Activated T-cell treated with anti-CD3 and anti-CD28 coated beads for 4 hours (primary cell): ENCODE data around the gene FAM53A.
A peak's percentile ranks its signal among the peaks of the same experiment; 100 is the strongest.

Experiments
- DNase-seq: peaks from one replicate; pipeline ENCODE4 v3.0.0-alpha.2; 2020

FAM53A gene, protein sequence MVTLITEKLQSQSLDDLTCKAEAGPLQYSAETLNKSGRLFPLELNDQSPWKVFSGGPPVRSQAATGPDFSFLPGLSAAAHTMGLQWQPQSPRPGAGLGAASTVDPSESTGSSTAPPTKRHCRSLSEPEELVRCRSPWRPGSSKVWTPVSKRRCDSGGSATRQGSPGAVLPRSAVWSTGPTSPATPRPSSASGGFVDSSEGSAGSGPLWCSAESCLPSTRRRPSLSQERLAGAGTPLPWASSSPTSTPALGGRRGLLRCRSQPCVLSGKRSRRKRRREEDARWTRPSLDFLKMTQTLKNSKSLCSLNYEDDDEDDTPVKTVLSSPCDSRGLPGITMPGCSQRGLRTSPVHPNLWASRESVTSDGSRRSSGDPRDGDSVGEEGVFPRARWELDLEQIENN

DNA sequence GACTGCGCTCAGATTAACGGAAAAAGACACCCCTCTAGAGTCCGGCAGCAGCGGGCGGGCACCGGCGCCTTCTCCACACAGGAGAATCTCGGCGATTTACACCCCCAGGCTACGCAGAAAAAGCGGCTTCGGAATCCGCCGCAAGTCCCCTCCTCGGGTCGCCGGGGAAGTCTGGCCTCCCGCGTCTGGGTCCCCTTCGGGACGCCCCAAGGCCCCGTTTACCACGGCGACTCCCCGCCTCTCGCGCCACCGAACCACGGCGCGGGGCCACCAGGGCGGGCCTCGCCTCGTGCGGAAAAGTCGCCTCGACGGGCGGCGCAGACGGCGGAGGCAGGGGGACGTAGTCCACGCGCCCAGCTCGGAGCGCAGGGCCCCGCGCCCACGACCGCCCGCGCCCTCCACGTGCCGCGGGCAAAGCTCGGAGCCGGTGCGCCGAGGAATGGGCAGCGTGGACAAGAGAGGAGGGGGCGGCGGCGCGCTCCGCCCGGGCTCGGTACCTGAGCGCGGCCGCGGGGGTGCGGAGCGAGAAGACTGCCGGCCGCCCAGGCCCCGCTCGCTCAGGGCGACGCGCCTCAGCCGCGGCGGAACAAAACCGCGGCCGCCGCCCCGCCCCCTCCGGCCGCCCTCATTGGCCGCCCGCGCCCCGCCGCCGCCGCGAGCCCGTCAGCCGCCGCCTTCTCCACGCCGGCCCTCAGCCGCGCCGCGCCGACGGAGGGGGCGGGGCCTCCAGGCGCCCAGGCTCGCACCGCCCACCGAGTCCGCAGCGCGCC, at the start of gene FAM53A:
Gene FAM53A, minus strand, starts transcription at position 578 of the 770 bp plus-strand sequence. CDS start 15,572 bp downstream, outside the sequence.
- peak; percentile 27 for DNase-seq

DNA sequence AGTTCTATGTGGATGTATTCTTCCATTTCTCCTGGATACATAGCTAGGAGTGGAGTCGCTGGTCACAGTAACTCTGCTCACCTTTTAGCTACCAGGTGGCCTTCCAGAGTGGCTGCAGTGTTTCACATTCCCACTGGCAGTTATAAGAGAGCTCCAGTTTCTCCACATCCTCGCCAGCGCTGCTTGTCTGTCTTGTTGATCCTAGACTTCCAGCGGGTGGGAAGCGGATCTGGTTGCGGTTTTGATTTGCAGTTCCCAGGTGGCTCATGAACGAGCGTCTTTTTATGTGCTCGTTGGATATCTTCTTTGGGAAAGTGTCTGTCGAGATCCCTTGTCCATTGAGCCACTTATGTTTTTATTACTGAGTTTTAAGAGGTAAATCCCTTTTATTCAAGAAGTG, 48.8 kb upstream of the FAM53A start:
- no peak for DNase-seq

DNA sequence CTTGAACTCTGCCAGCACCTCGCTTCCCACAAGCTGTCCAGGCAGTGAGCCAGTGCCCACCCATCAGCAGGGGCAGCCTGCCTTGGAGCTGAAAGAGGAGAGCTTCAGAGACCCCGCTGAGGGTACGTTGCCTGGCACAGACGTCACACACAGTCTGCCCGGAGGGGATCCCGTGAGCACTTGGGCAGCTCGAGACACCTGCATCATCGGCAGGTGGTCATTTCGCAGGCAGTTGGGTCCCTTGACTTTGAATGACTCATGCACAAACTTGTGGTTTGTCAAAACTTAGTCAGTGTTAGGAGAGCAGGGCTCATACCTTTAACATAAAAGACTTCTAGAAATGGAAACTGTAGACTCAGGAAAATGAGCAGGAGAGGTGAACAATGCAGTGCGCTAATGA, 47.1 kb upstream of the FAM53A start:
- no peak for DNase-seq

DNA sequence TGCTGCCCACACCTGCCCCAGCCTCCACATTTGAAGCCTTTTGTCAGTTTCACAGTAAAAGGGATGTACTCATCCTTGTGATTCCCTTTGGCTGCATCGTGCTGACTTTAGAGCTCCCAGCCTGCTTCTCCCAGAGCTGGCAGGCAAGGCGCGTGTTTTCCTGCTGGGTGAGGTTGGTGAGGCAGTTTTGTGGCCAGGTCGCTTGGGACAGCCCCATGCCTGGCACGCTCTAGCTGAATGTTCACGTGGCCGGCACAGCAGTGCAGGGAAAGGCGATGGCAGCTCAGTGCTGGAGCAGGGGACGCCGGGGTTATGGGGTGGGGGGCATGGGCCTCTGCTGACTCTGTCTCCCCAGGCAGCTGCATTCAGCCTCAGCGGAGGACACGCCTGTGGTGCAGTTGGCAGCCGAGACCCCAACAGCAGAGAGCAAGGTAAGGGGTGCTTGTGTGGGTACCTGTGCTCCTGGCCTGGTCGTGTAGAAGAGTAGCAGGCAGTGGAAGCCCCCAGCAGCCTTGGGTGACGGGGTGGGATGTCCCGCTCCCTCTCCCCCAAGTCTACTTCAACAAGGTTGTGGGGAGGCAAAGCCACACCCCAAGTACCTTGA, 46.5 kb upstream of the FAM53A start:
- no peak for DNase-seq

DNA sequence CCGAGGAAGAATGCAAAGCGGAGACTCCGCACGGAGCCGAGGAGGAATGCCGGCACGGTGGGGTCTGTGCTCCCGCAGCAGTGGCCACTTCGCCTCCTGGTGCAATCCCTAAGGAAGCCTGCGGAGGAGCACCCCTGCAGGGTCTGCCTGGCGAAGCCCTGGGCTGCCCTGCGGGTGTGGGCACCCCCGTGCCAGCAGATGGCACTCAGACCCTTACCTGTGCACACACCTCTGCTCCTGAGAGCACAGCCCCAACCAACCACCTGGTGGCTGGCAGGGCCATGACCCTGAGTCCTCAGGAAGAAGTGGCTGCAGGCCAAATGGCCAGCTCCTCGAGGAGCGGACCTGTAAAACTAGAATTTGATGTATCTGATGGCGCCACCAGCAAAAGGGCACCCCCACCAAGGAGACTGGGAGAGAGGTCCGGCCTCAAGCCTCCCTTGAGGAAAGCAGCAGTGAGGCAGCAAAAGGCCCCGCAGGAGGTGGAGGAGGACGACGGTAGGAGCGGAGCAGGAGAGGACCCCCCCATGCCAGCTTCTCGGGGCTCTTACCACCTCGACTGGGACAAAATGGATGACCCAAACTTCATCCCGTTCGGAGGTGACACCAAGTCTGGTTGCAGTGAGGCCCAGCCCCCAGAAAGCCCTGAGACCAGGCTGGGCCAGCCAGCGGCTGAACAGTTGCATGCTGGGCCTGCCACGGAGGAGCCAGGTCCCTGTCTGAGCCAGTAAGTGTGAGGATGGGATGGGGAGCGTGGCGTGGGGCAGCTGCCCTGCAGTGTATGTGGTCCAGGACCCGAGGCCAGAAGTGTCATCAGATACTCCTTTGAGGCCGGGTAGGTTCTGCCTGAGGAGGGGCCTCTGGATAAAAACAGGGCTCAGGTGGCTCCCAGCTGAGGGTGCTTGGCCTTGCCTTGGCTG, 44.2 kb upstream of the FAM53A start:
- no peak for DNase-seq

DNA sequence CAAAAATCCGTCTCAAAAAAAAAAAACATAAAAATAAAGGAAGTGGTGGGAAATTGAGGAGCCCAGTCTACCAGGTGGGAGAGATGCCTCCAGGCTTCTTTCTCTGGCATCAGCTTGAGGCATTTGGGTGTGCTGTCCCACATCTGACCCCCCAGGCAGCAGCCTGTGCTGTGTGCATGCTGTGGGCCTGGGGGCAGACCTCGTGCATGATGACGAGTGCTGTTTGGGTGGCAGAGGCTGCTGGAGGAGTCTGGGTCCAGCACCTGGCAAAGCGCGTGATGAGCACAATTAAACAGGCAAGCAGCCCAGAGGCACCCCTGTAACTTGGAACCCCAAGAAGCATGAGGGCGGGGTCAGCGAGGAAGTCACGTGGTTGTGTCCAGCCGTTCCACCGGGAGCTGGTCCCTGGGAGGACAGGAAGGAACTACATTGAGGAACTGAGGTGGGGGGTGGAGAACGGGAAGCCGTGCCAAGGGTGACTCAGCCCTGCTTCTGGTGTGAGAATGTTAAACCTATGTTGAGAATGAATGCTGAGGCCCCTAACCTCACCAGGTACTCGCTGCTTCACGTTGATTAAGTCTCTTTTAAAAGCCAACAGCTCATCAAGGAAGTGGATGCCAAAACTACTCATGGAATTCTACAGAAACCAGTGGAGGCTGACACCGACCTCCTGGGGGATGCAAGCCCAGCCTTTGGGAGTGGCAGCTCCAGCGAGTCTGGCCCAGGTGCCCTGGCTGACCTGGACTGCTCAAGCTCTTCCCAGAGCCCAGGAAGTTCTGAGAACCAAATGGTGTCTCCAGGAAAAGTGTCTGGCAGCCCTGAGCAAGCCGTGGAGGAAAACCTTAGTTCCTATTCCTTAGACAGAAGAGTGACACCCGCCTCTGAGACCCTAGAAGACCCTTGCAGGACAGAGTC, 43.3 kb upstream of the FAM53A start:
- no peak for DNase-seq

DNA sequence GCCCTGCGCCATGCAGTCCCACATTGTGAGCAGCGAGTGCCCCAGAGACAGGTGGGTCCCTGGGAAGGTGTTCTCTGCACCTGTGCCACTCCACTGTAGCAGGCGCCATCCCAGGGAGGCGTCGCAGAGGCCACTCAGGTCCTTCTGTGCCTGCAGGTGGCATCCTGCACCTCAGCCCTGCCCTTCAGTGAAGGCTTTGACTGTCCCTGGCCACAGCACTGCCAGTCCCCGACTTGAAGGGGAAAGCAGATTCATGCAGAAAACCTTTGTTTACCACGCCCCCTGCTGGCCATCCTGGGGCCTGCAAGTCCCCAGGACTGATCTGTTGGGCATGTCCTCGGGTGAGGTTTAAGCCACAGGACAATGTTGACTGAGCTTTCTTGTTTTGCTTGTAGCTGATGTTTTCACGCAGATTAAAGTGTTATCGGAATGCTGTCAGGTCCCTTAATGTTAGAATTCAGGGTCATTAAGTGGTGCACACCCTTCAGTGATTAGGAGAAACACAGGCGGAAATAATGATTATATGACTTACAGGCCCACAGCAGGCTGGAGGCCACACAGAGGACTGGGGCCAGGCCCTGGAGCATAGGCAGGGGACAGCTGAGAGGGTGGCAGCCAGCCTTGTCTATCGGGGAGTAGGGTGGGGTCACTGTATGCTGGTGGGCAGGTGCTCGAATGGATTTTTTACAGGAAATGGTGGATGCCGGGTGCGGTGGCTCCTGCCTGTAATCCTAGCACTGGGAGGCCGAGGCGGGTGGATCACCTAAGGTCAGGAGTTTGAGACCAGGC, 42.2 kb upstream of the FAM53A start:
- DNase-seq: peak; percentile 92

DNA sequence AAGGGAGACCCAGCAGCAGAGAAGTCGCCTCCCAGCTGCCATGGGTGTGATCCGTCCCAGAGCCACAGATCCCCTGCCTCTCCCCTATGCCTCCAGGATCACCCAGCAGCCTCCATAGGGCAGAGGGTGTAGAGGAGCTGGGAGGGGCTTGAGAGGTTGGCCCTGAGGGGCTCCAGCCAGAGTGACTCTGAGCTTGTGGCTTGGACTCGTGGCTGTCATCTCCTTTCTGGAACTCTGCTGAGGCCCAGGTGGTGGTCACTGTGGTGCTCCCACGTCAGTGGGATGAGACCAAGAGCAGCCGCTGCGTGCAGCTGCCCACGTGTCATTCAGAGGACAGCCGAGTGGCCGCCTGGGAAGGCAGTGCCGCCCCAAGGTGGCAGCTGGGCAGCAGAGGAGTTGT, 41.4 kb upstream of the FAM53A start:
- no peak for DNase-seq

DNA sequence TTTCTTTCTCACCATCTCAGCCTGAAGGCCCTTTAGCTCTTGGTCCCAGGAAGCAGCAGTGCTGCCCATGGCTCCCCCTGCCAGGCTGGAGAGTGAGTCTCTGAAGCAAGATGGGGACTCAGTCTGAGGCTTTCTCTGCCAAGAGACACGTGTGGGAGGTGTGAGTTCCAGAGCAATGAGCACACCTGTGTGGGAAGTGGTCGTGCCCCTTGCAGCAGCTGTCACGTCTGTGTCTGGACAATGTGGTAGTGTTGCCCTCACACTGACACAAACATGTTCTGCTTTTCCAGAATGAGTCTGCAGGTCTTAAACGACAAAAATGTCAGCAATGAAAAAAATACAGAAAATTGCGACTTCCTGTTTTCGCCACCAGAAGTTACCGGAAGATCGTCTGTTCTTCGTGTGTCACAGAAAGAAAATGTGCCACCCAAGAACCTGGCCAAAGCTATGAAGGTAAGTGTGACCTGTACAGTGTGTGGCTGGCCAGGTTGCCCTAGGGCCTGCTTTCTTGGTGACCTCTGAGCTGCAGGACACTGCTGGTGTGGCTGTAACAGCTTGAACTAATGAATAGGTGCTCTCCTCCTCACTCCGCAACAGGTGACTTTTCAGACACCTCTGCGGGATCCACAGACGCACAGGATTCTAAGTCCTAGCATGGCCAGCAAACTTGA, 39.2 kb upstream of the FAM53A start:
- no peak for DNase-seq

DNA sequence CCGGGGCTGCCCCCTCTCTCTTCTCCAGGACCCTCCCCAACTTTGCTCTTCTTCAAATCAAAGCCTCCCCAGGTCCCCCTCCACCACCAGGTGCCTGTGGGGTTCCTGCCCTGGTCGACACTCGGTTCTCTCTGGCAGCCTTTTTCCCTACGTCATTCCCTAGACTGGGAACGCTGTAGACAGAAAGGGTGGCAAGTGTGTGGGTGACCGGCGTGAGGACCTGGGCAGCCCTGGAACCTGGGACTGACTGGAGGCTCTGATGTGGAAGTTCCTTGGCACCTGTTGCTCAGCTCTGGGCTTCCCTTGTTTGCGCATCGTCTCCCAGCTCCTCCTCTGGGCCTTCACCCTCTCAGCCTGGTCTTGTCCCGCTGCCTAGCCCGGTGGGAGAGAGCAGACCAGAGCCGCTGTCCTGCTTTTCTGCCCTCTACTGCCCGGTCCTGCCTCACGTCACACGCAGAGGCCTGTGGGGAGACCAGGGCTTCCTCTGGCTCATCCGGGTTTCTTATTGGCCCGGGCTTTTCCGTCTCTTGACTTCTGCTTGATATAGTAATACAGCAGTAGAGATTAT, 38.5 kb upstream of the FAM53A start:
- no peak for DNase-seq

DNA sequence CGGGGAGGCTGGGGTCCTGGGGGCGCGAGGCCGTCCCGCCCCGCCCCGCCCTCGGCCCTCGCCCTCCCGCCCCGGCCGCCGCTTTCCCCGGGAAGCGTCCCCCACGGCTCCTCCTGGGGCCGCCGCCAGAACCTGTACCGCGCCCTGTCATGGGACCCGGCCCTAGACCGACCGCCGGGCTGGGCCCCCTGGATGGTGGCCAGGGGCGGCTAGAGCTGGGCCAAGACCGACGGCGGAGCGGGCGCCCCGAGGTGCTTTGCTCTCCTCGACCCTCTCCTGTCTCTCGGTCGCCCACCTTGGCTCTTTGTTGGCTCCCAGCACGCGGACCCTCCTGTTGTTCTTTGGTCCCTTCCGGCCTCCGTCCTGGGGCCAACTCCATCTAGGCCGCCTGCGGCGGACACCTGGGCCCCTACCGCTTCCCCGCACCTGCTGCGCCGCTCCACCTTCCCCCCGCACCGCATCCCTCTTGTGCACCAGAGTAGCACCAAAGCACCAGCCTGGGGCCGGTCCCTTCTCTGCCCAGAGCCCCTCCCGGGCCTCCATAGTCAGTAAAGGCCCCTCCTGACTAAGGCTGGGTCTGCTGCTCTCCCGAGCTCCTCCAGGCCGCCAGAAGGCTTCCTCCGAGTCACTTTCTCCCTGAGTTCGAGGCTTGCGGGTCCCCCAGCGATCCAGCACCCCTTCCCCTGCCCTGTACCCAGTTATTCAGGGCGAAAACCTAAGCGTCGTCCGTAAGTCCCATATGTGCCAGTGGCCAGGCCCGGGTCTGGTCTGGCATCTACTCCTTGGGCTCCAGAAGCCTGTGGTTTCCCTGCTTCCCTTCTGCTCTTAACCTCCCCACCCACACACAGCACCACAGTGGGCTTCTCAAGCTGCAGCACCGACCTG, 37.8 kb upstream of the FAM53A start:
- no peak for DNase-seq

DNA sequence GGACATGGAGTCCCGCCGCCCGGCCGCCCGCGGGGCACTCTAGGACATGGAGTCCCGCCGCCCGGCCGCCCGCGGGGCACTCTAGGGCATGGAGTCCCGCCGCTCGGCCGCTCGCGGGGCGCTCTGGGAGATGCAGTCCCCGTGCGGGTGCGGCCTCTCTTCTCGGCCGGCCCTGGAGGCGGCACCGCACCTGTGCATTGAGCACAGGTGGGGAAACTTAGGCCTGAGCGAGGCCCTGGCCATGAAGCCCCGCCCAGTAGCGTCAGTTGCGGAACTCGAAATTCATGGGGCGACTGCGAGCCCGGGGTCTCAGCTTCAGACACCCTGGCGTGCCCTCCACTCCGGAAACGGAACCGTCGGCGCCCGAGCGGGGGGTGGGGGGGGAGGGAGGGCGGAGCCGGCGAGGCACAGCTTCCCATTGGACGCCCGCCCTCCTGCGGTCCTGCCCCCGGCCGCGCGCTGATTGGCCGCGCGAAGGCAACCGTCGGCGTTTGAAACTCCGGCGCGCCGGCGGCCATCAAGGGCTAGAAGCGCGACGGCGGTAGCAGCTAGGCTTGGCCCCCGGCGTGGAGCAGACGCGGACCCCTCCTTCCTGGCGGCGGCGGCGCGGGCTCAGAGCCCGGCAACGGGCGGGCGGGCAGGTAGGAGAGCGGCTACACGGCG, 37.0 kb upstream of the FAM53A start, which contains the start of the genes TACC3 and TMEM129:
Gene TACC3, plus strand, starts transcription at position 519 of the 663 bp plus-strand sequence. CDS start 1,901 bp downstream, outside the sequence.
Gene TMEM129, minus strand, starts transcription at position 321 of the 663 bp plus-strand sequence. CDS start 486 bp downstream, outside the sequence.
- peak; percentile 87 for DNase-seq

DNA sequence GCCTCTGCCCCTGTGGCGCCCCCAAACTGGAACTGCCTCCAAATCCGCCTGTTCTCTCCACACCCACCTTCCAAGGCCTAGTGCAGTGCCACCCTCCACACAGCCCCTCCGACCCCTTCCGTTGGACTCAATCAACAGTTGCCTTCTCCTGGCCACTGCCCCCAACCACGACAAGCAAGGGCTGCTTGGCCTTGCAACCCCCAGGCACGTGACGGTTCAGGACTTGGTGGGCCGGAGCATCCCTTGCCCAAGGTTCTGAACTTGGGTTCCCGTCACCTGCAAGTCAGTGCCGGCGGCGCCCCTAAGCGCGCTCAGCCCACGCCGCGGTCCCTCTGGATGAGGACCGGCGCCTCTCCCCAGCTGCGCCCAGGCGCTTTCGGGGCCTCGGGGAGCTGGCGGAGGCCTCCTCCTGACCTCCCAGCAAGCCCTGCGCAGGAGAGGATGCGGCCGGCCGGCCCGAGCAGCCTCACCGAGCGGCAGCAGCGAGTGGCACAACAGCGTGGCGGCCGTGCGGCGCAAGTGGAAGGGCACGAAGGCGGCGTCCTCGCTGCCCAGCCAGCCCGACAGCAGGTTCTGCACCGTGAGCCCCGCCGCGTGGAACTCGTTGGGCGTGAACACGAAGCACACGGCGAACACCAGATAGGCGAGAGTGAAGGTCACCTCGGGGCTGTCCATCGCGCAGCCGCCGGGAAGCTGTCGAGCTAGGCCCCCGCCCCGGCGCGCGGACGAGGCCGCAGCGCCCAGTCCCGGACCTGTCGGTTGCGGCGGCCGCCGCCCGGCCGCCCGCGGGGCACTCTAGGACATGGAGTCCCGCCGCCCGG, 36.3 kb upstream of the FAM53A start:
- DNase-seq: no peak

DNA sequence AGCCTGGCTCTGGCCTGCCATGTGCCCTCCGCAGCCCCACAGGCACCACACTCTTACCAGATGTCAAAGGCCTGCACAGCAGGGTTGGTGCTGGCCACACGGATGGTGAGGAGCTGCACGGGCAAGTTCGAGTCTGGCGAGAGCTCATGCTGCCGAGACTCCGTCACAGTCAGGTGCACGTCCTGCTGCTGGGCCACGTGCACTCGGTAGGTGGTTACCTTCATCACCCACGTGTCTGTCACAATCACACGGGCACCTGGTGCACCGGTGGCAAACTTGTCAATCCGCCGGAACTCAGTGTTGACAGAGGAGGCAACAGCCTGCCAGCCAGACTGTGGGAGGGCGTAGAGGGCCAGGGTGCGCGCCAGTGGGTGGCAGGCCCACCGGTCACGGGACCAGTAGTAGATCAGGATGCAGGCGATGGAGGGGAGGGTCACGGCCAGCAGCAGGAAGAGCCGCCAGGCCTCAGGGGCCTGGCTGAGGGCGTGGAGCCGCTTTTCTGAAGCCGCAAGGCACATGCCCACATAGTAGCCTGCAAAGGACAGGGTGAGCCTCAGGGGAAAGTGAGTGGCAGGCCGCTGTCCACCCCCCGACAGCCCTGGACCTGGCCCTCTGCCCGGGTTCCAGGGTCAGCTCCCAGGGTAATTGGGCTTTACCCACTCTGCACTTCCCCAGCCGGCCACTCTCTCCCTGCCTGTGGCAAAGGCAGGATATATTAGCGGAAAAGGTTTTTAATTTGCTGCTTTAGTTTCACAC, 34.2 kb upstream of the FAM53A start:
- DNase-seq: no peak

DNA sequence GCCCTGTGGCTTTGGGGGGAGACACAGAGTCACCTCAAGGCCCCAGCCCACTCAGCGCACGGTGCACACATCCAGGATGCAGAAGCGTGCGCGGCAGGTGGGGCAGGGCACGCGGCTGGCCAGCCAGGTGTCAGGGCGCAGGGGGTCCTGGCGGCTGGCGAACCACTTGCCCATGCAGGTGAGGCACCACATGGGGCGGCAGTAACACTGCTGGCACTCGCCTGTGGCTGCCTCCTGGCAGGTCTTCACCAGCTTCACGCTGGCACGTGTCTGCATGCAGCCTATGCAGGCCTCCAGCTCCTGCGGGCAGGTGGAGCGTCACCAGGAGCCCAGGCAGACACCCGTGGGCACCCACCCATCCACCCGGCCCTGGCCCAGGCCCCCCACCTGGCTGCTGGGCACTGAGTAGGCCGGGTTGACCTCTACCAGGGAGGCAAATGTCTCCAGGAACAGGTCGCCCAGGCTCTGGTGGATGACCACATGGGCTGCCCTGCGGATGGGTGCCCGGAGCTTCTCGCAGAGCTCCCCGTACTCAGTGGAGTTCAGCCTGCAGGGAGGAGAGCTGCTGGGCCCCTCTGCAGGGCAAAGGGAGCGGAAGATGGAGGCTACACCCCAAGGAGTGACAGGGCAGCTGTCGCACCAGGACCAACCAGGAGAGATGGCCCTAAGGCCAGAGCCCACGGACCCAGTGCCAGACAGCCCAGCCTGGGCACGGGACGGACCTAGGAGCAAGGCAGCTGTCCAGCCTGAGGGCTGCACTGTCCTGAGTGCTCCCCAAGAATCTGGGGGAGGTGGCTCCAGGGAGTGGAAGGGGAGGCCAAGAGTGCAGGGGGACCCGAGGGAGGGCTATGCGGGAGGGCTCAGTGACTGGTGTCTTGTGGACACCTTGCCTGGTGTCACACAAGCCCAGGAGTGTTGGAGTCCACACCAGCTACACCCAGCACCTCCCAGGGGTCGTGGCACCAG, 33.3 kb upstream of the FAM53A start:
- DNase-seq: no peak
